Activated naive CD4-positive, alpha-beta T cell treated with anti-CD3 and anti-CD28 coated beads, Interleukin-2, amount 10 ng/mL, durations not matched to agents 7 days and 5 days (primary cell): ENCODE results near the gene MTSS2.

Experiments used
- CTCF ChIA-PET: fragments of 350-600 bp; sonication (Branson Sonifier 250); formaldehyde crosslinking; loops from one replicate; lab custom pipeline; 2021; ENCODE audit warnings: antibody characterized with exemption; lab: Charles Lee
- DNase-seq: peaks from one replicate; pipeline ENCODE4 v3.0.0-alpha.2; 2020
- H3K27ac Mint-ChIP-seq: one replicate; pipeline ENCODE4 v1.8.0; 2021; ENCODE audit warnings: mild to moderate bottlenecking, moderate library complexity, mixed read lengths
- H3K27me3 Mint-ChIP-seq: one replicate; pipeline ENCODE4 v1.8.0; 2021; ENCODE audit warnings: mild to moderate bottlenecking, mixed read lengths
- H3K36me3 Mint-ChIP-seq: one replicate; pipeline ENCODE4 v1.8.0; 2021; ENCODE audit warnings: mixed read lengths
- H3K4me1 Mint-ChIP-seq: one replicate; pipeline ENCODE4 v1.8.0; 2021; ENCODE audit warnings: mixed read lengths
- H3K4me3 Mint-ChIP-seq: one replicate; pipeline ENCODE4 v1.8.0; 2021; ENCODE audit warnings: mild to moderate bottlenecking, moderate library complexity, mixed read lengths
- H3K9me3 Mint-ChIP-seq: one replicate; pipeline ENCODE4 v1.8.0; 2021; ENCODE audit warnings: mixed read lengths

Gene MTSS2

DNA sequence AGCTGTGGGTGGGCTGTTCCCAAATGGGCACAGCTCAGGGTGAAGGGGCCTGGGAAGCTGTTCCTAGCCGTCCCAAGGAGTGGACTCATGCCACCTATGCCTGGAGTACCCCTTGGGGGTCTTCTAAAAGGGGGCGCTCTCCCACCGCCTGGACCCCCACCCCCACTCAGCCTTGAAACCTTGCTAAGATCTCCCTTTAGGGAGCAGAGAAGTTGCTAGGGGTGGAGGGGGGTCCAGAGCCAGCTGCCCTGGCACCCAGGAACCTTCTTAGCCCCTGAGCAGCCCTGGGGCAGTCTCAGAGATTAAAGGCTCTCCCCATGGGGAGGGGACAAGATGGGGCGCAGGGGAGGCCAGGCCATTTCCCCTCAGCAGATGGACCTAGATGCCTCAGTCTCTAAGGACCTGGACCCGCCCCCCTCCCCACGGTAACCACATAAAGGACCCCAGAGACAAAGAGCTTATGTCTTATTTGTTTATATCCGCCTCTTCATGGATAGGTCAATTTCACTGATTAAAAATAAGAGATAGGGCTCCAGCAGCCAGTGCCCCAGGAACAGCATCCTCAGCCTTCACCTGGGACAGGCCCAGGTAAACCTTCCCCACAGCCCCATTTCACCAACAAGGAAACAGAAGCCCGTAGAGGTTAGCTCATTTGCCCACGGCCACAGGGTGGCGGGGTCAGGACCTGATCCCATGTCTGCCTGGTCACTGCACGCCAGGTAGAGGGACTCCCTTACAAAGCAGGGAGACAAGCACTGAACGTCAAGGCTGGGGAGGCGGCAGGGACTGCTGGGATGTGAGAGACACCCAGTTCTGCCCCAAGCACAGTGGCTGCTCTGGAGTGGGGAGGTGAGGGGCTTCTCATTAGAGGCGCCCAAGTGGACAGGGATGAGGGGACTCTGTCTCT is 3.4 kb downstream of the MTSS2 start:
- peaks cover 46% of the 10 kb centered on the region for H3K27me3 Mint-ChIP-seq
- CTCF ChIA-PET: interaction anchor here (0.8 to 6.8 kb wide), 2 partner anchors 85 to 88 kb away, joined by 3 to 87 read pairs; no protein-coding TSS in a partner anchor
- H3K4me3 Mint-ChIP-seq: no peak overlapping the region
- H3K36me3 Mint-ChIP-seq: peaks cover 8% of the 10 kb centered on the region
- H3K27ac Mint-ChIP-seq: no peak overlapping the region
- H3K9me3 Mint-ChIP-seq: no peaks in the 10 kb centered on the region
- no peak for DNase-seq
- peaks cover 28% of the 10 kb centered on the region for H3K4me1 Mint-ChIP-seq

GRCh38 chr16:70681382-70682238 is 4.2 kb downstream of the MTSS2 start:
- CTCF ChIA-PET: interaction anchor here (6.8 kb wide), 1 partner anchor 89 kb away, joined by 87 read pairs; no protein-coding TSS in a partner anchor
- Mint-ChIP-seq H3K27me3 (peaks cover 37% of the 10 kb centered on the region), H3K36me3 (peaks cover 7% of the 10 kb centered on the region), H3K4me3 (no peak overlapping the region), H3K27ac (no peak overlapping the region), H3K9me3 (no peaks in the 10 kb centered on the region), H3K4me1 (peaks cover 23% of the 10 kb centered on the region)
- no peak for DNase-seq

DNA sequence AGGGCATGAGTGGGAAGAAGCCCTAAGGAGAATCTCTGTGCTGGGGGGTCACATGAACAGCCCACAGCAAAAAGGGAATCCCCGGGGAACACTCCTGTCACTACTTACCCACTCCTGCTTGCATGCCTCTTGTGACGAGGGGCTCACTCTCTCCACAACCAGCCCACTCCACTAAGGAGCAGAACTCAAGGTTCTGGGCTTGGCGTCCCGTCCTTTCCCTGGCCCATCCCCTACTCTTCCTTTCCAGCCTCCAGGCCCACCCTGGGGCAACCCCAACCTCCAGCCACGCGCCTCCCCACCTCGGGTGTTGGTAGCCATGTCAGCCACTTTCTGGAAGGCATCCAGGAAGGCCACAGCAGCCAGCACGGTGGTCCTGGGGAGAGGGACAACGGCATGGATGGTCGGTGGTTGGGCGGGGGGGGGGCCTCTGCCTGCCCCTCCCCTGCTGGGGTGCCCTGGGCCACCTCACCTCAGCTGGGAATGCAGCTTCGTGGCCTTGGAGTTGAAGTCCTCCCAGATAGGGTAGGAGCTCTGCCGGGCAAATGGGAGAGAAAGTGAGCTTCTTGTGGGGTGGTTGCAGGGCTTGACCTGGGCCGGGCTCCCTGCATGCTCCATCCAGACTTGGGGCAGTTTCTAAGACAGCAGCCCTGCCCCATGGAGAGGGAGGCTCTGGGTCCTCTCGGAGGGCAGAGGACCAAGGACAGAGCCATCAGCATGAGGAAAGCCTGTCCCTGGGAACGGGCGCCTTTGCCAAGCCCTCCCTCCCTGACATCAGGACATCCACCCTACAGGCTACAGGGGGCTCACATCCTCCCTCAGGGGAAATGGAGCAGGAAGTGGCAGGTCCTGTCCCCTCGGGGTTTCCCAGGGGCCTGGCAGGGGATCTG is 5.1 kb downstream of the MTSS2 start:
- Mint-ChIP-seq H3K27me3 (peaks cover 31% of the 10 kb centered on the region), H3K27ac (no peak overlapping the region), H3K9me3 (no peaks in the 10 kb centered on the region), H3K4me1 (peaks cover 21% of the 10 kb centered on the region), H3K4me3 (no peak overlapping the region), H3K36me3 (peaks cover 7% of the 10 kb centered on the region)
- DNase-seq: no peak
- CTCF ChIA-PET: interaction anchor here (1.2 to 6.8 kb wide), 3 partner anchors 42 to 90 kb away, joined by 3 to 87 read pairs (median 7); no protein-coding TSS in a partner anchor

- CTCF ChIA-PET: interaction anchor here (0.9 to 6.8 kb wide), 6 partner anchors 43 to 631 kb away, joined by 3 to 87 read pairs (median 5); no protein-coding TSS in a partner anchor
- no peak for DNase-seq
- no peak overlapping the region for H3K4me3 Mint-ChIP-seq
- no peaks in the 10 kb centered on the region for H3K9me3 Mint-ChIP-seq
- H3K27me3 Mint-ChIP-seq: peaks cover 25% of the 10 kb centered on the region
- H3K4me1 Mint-ChIP-seq: peaks cover 21% of the 10 kb centered on the region
- no peak overlapping the region for H3K27ac Mint-ChIP-seq
- peaks cover 7% of the 10 kb centered on the region for H3K36me3 Mint-ChIP-seq
These were observed 6.0 kb downstream of the MTSS2 start for GRCh38 chr16:70679671-70680494.

GRCh38 chr16:70678898-70679670 is 6.8 kb downstream of the MTSS2 start:
- no peak overlapping the region for H3K4me3 Mint-ChIP-seq
- H3K36me3 Mint-ChIP-seq: peaks cover 7% of the 10 kb centered on the region
- H3K27me3 Mint-ChIP-seq: peaks cover 20% of the 10 kb centered on the region
- no peaks in the 10 kb centered on the region for H3K9me3 Mint-ChIP-seq
- DNase-seq: no peak
- H3K27ac Mint-ChIP-seq: no peak overlapping the region
- CTCF ChIA-PET: interaction anchor here (0.8 to 6.8 kb wide), 7 partner anchors 10 to 632 kb away, joined by 3 to 87 read pairs (median 3); no protein-coding TSS in a partner anchor
- peaks cover 21% of the 10 kb centered on the region for H3K4me1 Mint-ChIP-seq

- no peak for DNase-seq
- H3K27ac Mint-ChIP-seq: no peak overlapping the region
- no peaks in the 10 kb centered on the region for H3K9me3 Mint-ChIP-seq
- CTCF ChIA-PET: interaction anchor here (0.8 to 6.8 kb wide), 5 partner anchors 9 to 93 kb away, joined by 3 to 87 read pairs (median 7); no protein-coding TSS in a partner anchor
- peaks cover 21% of the 10 kb centered on the region for H3K4me1 Mint-ChIP-seq
- peaks cover 13% of the 10 kb centered on the region for H3K27me3 Mint-ChIP-seq
- no peak overlapping the region for H3K4me3 Mint-ChIP-seq
- H3K36me3 Mint-ChIP-seq: peaks cover 7% of the 10 kb centered on the region
These were observed 7.5 kb downstream of the MTSS2 start for GRCh38 chr16:70678121-70678897.

DNA sequence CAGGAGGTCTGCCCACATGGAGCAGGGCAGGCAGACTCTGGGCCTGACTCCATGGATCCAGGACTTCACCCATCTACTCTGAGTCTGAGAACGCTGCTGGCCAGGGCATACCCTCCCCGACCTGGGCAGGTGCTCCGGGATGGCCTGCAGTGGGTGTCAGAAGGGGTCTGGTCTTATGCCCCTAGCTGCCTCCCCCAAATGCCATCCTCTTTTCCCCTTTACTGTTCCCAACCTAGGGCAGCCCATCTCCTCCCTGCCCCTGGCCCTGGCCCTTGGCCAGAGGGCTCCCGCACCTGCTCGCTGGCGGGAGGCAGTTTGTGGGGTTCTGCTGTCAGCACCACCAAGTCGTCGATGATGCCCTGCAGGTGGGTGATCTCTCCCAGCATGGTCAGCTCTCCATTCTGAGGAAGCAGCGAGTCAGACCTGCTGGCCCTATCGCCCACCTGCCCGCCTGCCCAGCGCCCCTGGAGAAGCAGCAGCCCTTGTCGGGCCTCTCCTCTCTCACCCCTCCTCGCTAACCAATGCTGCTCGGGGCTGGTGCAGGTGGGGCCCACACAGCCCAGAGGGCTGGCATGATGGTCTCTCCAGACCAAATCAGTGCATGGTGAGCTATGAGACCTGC is 8.2 kb downstream of the MTSS2 start:
- Mint-ChIP-seq H3K27me3 (peaks cover 7% of the 10 kb centered on the region), H3K9me3 (no peaks in the 10 kb centered on the region), H3K36me3 (peaks cover 12% of the 10 kb centered on the region), H3K4me3 (no peak overlapping the region), H3K27ac (no peak overlapping the region), H3K4me1 (peaks cover 18% of the 10 kb centered on the region)
- CTCF ChIA-PET: interaction anchor here (6.8 kb wide), 1 partner anchor 93 kb away, joined by 87 read pairs; no protein-coding TSS in a partner anchor
- DNase-seq: no peak

- Mint-ChIP-seq H3K27me3 (peaks cover 6% of the 10 kb centered on the region), H3K9me3 (no peaks in the 10 kb centered on the region), H3K27ac (no peak overlapping the region), H3K4me3 (no peak overlapping the region), H3K36me3 (peaks cover 14% of the 10 kb centered on the region), H3K4me1 (peaks cover 16% of the 10 kb centered on the region)
- DNase-seq: no peak
- CTCF ChIA-PET: interaction anchor here (1.6 to 6.8 kb wide), 3 partner anchors 61 to 94 kb away, joined by 6 to 87 read pairs (median 18); no protein-coding TSS in a partner anchor
These were observed 9.0 kb downstream of the MTSS2 start for GRCh38 chr16:70676675-70677498.

DNA sequence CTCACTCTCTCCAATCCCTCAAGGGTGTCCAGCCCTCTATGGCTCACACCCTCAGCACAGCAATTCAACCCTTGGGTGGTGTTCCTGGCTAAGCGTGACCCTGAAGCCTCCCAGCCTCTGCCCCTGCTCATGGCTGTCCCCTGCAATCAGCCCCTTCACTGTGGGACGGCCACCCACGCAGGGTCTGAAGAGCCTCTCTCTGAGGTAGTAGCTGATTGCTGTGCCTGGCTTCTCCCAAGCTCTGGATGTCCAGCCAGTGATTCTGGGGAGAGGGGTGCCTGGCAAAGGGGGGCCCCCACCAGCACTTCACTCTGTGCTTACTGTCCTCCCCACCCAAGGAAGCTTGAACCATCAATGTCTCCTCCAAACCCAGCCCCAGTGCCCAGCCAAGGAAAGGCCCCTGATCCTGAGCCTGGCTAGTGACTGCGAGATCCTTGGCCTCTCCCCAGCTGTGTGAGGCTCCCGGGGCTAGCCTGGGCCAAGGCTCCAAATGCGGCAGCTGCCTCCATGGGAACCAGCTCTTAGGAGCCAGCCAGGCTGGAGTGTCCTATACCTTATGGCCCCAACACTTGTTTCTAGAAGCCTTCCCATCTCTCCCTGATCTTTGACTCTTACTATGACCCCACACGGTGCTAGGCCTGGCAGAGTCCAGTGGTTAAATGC is 9.9 kb downstream of the MTSS2 start:
- CTCF ChIA-PET: interaction anchor here (1.6 to 1.8 kb wide), 2 partner anchors 62 to 95 kb away, joined by 6 to 18 read pairs; no protein-coding TSS in a partner anchor
- H3K27me3 Mint-ChIP-seq: peaks cover 5% of the 10 kb centered on the region
- DNase-seq: no peak
- H3K27ac Mint-ChIP-seq: no peak overlapping the region
- H3K4me3 Mint-ChIP-seq: no peak overlapping the region
- peaks cover 14% of the 10 kb centered on the region for H3K4me1 Mint-ChIP-seq
- H3K36me3 Mint-ChIP-seq: peaks cover 17% of the 10 kb centered on the region
- H3K9me3 Mint-ChIP-seq: no peaks in the 10 kb centered on the region
